Stimulated activated CD4-positive, alpha-beta T cell treated with anti-CD3 and anti-CD28 coated beads, Interleukin-1b, Interleukin-23, amount 100 ng/mL, for 1 hour (primary cell): ENCODE results near the gene DLL1.

Experiments
- DNase-seq, 2 donors: peaks; one replicate each; pipeline ENCODE4 v3.0.0-alpha.2; 2020; ENCODE audit warnings: low read depth in 2 of 2

The DLL1 gene

DNA sequence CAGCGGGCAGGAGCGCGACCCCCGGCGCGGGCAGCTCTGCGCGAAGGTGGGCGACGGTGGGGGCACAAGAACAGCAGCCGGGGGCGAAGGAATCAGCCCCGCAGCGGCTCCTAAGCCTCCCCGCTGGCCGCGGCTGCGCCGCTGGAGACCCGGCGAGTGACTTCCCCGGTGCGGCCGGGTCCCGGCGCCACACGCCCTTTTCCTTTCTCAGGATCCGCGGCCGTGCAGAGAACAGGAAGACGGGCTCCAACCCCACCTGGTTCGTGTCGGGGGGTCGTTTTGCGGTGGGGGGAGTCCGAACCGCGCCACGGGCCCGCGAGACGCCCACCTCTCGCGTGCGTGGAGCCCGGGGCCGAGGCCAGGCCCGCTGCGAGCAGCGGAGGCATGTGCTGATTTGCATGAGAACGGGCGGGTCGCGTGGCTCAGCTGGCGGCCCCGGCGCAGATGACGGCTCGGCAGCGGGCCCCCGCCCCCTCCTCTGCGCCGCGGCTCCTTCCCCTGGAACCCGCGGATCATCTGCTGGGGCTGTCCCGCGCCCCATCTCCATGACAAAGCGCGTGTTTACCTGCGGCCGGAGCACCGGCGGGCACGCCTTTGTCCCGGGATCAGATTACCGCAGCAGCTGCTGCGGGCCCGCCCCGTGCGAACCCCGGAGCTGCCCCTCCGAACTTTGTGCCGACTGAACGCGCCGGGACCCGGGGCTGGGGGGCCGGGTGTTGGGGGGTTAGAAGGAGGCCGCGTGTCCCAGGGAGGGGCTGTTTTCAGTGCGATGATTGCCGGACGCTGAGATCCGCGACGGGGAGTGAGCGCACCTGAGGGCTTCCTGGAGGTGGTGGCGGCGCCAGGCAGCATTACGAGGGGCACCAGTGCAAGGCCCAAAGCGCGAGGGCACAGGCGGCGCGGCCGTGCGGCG, 4.9 kb upstream of the DLL1 start:
- no peak for DNase-seq

DNA sequence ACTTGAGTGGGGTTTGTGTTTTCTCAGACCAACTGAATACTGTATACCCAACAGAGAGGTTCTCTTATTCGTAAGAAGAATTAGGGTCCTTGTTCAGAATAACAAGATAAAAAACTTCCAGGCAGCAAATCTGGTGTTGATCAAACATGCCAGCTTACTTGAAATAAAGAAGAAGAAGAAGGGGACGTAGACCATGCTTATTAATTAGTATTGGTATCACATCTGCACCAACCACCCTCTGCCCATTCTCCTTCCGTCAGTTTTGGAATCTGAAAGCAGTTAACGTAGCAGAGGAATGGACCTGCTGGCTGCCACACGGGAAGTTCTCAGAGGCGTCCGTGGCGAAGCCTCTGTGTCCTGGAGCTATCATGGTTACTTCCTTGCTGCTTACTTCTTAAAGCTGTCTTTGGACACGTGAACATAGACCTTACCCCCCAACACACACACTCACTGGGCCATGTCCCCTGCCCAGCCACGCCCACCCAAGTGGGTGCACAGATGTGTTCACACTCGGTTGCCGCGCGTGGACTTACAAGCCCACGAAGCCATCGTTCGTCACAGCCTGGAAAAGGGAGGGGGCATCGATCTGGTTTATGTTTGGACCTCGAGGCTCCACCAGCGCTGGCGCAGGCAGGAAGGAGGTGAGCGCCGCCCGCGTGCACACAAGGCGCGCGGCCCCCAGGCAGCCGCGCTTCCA, 4.1 kb upstream of the DLL1 start:
- DNase-seq, result no peak

DNA sequence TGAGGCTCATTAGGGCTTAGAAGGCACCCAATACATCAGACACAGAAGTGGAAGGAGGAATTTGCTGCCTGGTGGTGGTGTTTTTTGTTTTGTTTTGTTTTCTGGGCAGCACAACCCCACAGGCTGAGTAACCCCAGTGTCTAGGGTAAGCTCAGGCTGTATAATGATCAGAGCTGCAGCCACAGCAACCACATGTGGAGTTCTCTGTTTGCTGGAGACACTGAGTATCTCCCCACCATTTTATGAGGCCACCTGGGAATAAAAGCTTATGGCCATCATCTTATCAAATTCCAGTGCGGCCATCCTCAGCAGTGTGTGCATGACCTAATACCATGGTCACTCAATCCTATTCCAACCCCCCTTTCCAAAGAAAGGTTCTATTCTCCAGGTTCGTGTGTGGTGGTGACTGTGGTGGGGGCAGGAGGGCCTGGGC, 3.4 kb upstream of the DLL1 start:
- no peak for DNase-seq

DNA sequence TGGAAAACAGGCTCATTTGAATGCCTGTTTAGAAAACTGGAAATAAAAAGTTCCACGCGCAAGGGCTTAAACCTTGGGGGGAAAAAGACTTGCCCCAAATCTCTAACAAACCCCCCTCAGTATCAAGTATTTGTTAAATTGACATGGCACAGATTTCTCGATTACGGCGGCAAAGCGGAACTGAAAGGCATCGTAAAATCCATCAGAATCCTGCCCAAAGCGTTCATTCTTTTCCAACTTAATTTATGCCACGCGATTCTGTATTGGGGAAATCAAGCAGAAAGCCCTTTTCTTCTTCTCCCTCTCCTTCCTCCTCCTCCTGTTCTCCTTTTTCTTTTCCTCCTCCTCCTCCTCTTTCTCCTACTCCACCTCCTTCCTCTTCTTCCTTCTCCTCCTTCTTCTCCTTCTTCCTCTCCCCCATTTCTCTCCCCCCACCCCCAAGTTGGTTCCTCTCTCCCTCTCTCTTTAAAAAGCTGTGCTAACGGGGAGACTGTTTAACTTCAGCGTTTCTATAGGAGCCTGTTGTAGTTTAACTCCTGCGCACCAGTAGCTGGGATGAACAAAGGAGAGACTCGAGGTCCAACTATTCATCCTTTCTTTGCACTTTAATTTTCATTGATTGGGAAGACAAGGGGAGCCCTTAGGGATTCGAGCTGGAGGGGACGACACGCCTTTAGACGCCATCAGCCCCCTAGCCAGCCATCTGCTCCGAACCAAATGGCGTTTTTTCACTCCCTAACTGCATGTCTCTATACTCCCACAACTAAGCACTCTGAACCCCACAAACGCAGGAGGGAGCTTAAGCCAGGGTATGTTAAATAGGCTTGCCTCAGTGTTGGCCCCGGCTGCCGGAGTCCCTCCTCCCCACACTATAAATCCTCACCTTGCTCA, 2.7 kb upstream of the DLL1 start:
- no peak for DNase-seq

DNA sequence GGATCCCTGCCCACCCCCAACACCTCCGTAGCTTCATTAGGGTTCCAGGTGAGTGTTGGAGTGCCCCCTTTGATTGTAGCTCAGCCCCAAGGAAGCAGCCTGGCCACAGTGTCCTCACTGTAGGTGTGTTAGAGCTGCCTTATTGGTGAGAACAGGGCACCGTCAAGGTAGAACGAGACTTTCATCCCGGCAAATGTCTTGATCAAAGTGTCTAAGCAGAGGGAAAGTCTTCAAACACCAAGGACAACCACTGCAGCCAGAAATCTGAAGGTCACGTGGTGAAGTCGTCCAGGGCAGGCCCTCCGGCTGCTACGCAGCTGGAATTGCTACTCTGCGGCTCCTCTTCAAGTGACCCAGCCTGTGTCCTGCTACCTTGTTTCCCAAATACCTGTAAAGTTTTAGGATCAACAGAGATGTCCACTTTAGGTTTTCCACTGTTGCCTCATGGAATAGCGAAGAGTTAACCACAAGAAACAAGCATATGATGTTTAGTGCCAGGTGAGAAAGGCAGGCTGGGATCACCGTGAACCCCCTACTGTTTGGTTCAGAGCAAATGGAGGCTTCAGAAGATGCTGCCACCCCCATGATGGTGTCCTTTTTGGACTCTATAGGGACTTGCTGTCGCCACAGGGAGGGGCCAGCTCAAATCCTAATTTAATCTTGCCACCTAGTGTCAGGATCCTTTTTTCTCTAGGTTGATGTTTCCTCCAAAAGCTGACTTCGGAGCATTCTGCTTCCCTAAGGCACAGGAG, 1.7 kb upstream of the DLL1 start:
- no peak for DNase-seq

DNA sequence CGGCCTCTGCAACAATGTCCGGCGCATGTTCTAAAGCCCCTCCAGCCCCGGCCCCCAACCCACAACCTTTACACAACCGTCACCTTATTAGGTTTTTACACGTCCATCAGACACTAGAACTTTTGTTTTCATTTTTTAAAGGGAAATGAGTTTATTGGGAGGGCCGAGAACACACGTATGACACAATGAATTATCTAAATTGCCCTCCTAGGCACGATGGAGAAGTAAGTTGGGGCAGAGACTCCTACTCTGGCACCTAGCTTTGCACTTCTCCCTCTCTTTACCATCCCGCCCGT, 1.2 kb upstream of the DLL1 start:
- no peak for DNase-seq

DNA sequence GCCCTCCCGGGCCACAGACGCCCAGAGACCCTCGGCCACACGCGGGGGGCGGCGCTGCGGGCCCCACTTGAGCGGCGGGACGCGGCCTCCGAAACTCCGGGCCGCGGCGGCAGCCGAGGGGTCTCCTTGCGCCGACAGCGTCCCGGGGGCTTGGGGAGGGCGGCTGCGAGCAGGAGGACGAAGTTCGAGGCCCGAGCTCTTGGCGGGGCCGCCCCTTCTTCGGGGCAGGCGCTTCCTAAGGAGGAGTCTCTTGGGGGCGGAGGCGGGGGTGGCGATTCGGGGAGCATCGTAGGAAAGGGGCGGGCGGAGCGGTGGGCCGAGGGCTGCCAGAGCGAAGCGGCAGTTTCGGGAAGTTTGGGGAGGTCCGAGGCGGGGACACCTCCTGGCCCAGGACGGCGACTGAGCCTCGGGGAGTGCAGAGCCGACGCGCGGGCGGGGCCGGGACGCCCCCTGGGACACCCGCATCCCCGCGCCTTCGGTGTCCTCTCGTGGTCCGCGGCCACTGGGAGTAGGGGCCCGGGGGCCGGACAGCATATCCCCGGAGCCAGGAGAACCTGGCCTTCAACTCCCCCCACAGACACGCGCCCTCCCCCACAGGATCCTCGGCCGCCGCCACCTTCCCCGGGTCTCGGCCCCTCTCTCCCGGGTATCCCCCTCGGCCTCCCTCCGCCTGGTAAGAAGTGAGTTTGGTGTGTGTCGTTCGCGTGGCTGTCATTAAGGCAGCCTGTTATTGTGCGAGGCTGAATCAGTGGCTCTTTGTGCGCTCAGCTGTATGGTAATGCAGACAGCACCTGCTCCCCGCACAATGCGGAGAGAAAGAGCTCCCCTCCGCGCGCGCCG, 613 bp upstream of the DLL1 start:
- DNase-seq, result no peak

DNA sequence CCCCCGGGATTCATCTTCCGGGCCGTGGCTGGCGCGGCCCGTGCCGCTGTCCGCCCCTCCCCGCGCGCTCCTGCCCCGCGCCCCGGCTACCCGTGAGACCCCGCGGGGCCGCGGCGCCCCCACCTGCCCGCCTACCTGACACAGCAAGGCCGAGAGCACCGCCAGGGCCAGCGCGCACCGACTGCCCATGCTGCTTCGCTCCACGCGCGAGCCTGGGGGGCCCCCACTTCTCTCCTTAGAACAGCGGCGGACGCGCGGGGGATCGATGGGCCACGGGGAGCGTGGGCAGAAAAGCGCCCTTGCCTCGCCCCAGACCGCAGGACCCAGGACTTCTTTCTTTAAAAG, 955 bp downstream of the DLL1 start:
- no peak for DNase-seq

DNA sequence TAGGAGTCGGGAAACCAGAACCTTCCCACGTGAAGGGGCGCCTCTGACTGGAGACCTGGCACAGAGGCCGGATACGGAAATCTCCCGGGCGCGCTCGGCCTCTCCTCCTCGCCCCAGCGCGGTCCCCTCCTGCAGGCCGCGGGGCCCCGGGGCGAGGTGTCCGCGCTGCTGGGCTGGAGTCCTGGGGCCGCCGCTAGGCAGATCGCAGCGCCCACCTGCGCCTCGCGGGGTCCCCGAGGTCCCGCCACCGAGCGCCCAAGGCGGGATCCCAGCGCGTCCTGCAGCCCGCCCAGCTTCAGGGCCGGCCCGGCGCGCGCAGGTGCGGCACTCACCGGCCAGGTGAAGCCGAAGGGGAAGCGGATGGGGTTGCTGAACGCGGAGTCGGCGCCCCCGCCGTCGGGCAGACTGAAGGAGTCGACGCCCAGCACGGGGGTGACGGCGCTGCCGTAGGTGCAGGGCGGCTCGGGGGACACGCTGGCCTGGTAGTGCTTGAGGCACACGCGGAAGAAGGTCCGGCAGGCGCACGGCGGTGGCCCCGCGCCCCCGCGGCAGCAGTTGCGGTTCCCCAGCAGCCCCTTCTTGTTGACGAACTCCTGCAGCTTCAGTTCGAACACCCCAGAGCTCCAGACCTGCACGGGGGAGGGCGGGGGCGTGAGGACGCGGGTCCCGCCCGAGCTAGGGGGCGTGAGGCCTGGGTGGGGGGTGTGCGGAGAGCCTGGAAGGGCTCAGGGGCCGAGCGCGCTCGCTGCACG, 1.5 kb downstream of the DLL1 start:
- DNase-seq, result no peak

DNA sequence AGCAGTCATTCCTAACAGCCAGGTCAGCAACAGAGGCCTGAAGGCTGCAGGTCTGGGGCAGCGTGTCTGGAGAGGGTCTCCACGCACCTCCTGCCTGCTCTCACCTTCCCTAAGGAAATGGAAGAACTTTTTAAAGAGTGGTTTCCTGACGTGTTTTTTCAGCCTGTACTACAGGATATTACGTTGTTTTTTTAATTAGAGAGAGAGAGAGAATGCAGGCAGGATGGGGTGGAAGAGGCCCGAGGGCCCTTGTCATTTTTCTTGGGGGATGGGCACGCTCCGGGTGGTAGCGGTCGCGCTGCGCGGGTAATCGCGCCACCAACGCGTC, 2.1 kb downstream of the DLL1 start:
- no peak for DNase-seq

DNA sequence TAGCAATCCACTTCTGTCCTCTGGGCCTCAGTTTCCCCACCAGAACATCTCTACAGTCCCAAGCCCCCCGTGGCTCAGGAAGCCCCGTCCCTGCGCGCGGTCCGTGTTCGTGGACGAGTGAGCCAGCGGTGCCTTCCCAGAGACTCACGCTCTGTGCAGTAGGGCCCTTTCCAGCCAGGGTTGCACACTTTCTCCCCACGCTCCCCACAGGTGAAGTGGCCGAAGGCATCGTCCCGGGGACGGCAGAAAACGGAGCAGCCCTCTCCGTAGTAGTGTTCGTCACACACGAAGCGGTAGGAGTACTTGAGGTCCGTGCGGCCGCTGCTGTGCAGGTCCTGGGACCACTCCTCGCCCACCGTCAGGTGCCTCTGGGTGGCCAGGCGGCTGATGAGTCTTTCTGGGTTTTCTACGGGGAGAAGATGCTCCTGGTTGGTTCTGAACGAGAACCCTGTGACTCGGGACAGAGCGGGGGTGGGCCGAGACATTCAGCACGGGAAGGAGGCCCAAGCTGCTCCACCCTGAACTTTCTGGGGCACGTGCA, 2.7 kb downstream of the DLL1 start:
- DNase-seq, result no peak

DNA sequence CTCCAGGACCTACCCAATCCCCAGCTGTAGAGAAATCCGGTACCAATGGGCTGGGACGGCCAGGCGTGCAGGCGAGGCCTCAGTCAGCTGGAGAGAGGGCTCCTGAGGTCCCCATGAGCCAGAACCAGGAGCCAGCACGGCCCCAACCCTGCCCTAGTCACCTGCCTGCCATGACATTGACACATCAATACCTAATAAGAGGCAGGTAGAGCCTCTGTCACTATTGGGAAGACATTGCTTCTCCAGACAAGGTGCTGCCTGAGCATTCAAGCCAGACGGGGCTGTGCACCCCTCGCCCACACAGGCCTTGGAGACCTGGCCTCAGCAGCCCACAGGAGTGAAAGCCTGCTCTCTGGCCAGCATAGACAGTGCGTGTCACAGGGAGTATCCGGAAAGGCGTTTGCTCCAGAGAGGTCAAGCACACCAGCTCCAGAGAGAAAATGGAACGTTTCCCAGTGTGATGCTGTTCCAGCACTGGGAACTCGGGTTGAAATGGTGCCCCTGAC, 3.5 kb downstream of the DLL1 start:
- no peak for DNase-seq

DNA sequence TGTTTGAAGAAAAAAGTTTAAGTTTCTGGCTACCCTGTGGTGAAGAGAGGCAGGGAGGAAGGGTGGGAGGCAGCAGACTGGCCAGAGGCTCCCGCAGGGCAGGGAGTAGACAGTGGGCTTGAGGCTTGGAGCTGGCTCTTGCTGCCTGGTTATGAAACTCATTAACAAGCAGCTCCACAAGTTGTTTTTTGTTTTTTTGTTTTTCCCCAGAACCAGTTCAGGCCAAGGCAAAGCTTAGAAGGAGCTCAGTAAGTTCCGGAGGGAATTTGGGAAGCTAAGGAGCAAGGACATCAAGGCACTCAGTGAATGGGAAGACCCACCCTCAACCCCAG, 4.0 kb downstream of the DLL1 start:
- no peak for DNase-seq

DNA sequence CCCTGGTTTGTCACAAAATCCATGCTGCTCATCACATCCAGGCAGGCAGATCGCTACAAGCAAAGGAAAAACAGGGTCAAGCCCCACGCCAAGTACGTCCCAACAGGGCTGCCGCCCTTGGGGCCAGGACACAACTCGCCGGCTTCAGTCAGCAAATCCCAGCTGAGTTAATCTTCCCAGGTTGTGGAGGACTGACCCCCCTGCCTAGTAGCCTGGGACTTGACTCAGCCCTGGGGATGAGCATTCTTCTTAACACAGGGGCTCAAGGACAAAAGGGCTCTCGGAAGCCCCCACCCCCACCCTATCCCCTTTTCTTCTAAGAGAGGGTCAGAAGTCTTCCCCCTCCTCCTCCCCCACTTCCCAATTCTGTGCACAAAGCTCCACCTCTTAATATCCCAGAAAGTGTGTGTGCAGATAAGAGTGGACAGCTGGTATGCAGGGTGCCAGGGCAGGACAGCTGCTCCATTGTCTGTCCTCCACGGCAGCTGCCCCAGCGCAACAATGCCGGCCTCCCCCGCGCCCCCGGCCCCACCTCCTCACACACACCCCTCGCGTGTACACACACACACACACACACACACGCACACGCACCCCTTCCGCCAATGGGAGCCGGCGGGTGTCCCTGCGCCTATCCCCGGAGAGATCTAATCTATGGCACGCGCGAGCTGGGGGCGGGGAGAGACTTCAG, 4.5 kb downstream of the DLL1 start:
- no peak for DNase-seq

DNA sequence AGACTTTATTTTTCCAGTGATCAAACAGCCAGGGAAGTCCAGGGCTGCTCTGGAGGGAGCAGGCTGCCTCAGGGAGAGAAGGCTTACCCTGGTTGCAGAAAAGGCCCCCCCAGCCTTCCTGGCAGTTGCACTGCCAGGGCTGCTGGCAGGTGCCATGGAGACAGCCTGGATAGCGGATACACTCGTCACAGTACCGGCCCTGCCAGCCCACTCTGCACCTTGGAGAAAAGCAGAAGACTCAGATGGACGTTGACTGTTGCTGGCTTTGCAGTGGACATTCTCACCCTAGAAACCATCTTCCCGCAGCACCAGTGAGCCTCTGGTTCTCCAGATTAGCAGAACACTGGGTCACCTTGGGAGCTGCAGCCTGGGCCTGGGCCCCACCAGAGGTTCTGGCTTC, 5.4 kb downstream of the DLL1 start:
- no peak for DNase-seq

DNA sequence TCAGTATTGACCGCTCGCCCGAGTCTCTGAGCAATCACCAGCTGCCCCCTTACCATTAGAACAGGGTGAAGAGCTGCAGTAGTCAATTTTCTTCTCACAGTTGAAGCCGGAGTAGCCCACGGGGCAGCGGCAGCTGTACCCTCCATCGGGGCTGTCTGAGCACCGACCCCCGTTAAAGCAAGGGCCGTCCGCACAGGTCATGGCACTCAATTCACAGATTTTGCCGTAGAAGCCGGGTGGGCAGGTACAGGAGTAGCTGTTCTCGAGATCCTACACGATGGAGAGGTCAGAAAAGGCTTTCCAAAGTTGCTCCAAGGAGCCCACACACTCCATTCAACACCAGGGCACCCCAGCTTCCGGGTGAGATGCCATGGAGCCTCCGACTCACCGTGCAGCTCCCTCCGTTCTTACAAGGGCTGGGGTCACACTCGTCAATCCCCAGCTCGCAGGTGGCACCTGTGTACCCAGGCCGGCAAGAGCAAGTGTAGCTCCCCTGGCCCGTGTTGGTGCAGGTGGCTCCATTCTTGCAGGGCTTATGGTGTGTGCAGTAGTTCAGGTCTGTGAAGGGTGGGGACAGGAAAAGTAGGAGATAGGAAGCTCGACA, 5.9 kb downstream of the DLL1 start:
- no peak for DNase-seq

DNA sequence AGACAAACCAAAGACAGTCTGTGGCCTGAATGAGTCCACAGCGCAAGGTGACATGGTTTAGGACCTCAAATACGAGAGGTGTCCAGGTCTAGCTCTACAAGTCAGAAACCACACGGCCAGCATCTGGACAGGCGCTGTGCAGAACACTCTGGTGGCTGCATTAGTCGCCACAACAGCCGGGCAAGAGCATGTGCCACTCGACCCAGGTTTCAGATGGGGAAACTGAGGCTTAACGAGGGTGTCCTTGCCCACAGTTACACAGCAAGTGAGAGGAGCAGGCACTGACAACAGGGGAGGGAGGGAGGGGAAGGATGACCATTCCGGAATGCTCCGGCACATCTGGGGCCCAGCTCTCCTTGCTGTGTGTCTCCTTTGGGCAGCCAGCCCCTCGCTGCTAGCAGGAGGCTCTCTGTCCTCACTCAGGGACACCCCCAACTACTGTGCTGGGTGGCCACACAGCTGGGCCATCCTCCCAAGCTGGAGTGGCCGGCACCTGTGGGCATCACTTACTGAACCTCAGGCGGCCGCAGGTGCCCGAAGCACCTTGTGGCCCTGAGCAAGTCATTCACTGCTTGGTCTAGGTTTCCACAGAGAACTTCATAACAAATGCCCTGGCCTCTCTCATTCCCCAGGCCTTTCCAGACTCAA, 6.6 kb downstream of the DLL1 start:
- DNase-seq, result no peak
